Endothelial cell of umbilical vein (primary cell): ENCODE results near the gene CFL2. TPM values are rescaled to one million over a fixed set of nuclear protein-coding genes. Genes with fewer than 3 reads are reported as not detected.
"Not testable (repeated sequence)": the region's sequence is repeated elsewhere in the genome, so short reads cannot be mapped to it uniquely, and the experiment has no call there.

Experiments
- BruUV-seq: library from RNA; stranded (reverse); fragments of 400-500 nt; replicated peaks from 2 replicates; lab custom pipeline; 2021; lab: Mats Ljungman, UMichigan
- CTCF ChIA-PET: fragments of 300-600, 350-600 bp; sonication (Branson Sonifier 250); formaldehyde crosslinking; loops from one replicate; lab custom pipeline; 2021; ENCODE audit warnings: antibody characterized with exemption, inconsistent platforms; lab: Charles Lee
- POLR2A ChIA-PET: fragments of 300-600, 350-600 bp; sonication (Branson Sonifier 250); formaldehyde crosslinking; loops from one replicate; lab custom pipeline; 2021; ENCODE audit warnings: antibody characterized with exemption, inconsistent platforms; lab: Charles Lee
- DNase-seq: peaks from one replicate; pipeline ENCODE4 v3.0.0-alpha.2; 2011; ENCODE audit warnings: low read depth, low spot score
- FAIRE-seq: peaks from 2 replicates; lab custom pipeline; 2011; peaks lifted over from hg19 to GRCh38; lab: Jason Lieb, UNC
- H2AFZ ChIP-seq: 2 replicates; pipeline ENCODE4 v1.6.0; 2012; ENCODE audit warnings: low read depth, low read length, control low read depth, inconsistent platforms
- H3K27ac ChIP-seq: 2 replicates; pipeline ENCODE4 v1.5.1; 2011; ENCODE audit warnings: low read depth, mild to moderate bottlenecking, control low read depth, low read length, moderate library complexity; ENCODE audit not compliant: insufficient read depth
- H3K27me3 ChIP-seq, 2 experiments: 2 replicates each; pipeline versions ENCODE4 v1.6.0 to v1.6.1; 2011; ENCODE audit warnings: low read length in 2 of 2, mixed read lengths in 1 of 2; ENCODE audit not compliant: control insufficient read depth in 2 of 2, insufficient read depth in 2 of 2
- H3K36me3 ChIP-seq, 2 experiments: 2 replicates in 1 of 2; 3 replicates in 1 of 2; pipeline ENCODE4 v1.5.1; 2011; ENCODE audit warnings: low read length in 2 of 2, mild to moderate bottlenecking in 1 of 2, moderate library complexity in 1 of 2; ENCODE audit not compliant: control insufficient read depth in 2 of 2, insufficient read depth in 2 of 2; ENCODE audit errors: extremely low read depth in 1 of 2
- H3K4me1 ChIP-seq: 3 replicates; pipeline ENCODE4 v1.5.1; 2011; ENCODE audit warnings: mild to moderate bottlenecking, low read length; ENCODE audit not compliant: control insufficient read depth, insufficient read depth; ENCODE audit errors: extremely low read depth
- H3K4me2 ChIP-seq: 2 replicates; pipeline ENCODE4 v1.6.1; 2011; ENCODE audit warnings: low read length, control low read depth, mixed read lengths; ENCODE audit not compliant: insufficient read depth
- H3K4me3 ChIP-seq, 3 experiments: fragments of 200-600 bp in 1 of 3; sonication (generic), shearing (Covaris generic) in 1 of 3; replicated peaks in 1 of 3; 2 replicates each; pipeline ENCODE4 v1.5.1; 2011 to 2016; ENCODE audit warnings: control low read depth in 3 of 3, low read length in 3 of 3, mild to moderate bottlenecking in 2 of 3, inconsistent platforms in 1 of 3, low read depth in 1 of 3, moderate library complexity in 1 of 3; ENCODE audit not compliant: insufficient read depth in 1 of 3
- H3K79me2 ChIP-seq: 2 replicates; pipeline ENCODE4 v1.6.0; 2012; ENCODE audit warnings: low read length, inconsistent platforms; ENCODE audit not compliant: control insufficient read depth, insufficient read depth
- H3K9ac ChIP-seq: replicated peaks from 2 replicates; pipeline ENCODE3; 2011; ENCODE audit warnings: low read length, control low read depth; ENCODE audit not compliant: insufficient read depth; ENCODE audit errors: extremely low read depth
- H3K9me1 ChIP-seq: replicated peaks from 3 replicates; pipeline ENCODE4 v1.6.0; 2011; ENCODE audit warnings: mild to moderate bottlenecking, low read length; ENCODE audit not compliant: control insufficient read depth, insufficient read depth; ENCODE audit errors: extremely low read depth
- H3K9me3 ChIP-seq: replicated peaks from 2 replicates; pipeline ENCODE4 v1.5.1; 2012; ENCODE audit warnings: low read length, inconsistent platforms; ENCODE audit not compliant: control insufficient read depth, insufficient read depth
- H4K20me1 ChIP-seq: replicated peaks from 2 replicates; pipeline ENCODE3; 2011; ENCODE audit warnings: mild to moderate bottlenecking, low read length; ENCODE audit not compliant: control insufficient read depth, insufficient read depth; ENCODE audit errors: extremely low read depth
- EZH2 ChIP-seq: IDR thresholded peaks from 2 replicates; pipeline ENCODE4 v1.6.1; 2012; ENCODE audit warnings: borderline replicate concordance, low read depth, mild to moderate bottlenecking, moderate library complexity, low read length, inconsistent platforms; ENCODE audit not compliant: severe bottlenecking
- FOS ChIP-seq: IDR thresholded peaks from 2 replicates; pipeline ENCODE4 v1.6.1; 2011; ENCODE audit warnings: mild to moderate bottlenecking, low read length, moderate library complexity, borderline replicate concordance; ENCODE audit not compliant: insufficient read depth
- GATA2 ChIP-seq: IDR thresholded peaks from 2 replicates; pipeline ENCODE4 v1.7.0; 2011; ENCODE audit warnings: low read depth, mild to moderate bottlenecking, moderate library complexity, mixed read lengths, low read length; ENCODE audit not compliant: insufficient read length, insufficient read depth
- JUN ChIP-seq: IDR thresholded peaks from 2 replicates; pipeline ENCODE4 v1.6.1; 2011; ENCODE audit warnings: borderline replicate concordance, low read depth; ENCODE audit not compliant: insufficient read length, insufficient read depth
- MYC ChIP-seq: IDR thresholded peaks from one replicate; pipeline ENCODE4 v1.6.1; 2011; ENCODE audit warnings: mild to moderate bottlenecking, low read depth, low read length
- POLR2A ChIP-seq: IDR thresholded peaks from 2 replicates; pipeline ENCODE4 v1.6.1; 2012; ENCODE audit warnings: low read depth, mild to moderate bottlenecking, control low read depth, low read length
- POLR2AphosphoS5 ChIP-seq: IDR thresholded peaks from 2 replicates; pipeline ENCODE4 v1.6.1; 2012; ENCODE audit warnings: low read depth, mild to moderate bottlenecking, control low read depth, low read length, moderate library complexity; ENCODE audit not compliant: insufficient read depth
- dilution Hi-C: fragments of 300-500 bp; cut with MboI; formaldehyde crosslinking; loops from one replicate; pipeline ENCODE4 v1.15.0; 2019; ENCODE audit warnings: low sequenced_read_pairs; ENCODE audit not compliant: extremely low pct_ligation_motif_present
- intact Hi-C: fragments of 100-400 bp; cut with micrococcal nuclease; formaldehyde crosslinking; loops from one replicate; pipeline ENCODE4 v1.10.0; 2022
- polyA plus RNA-seq, 4 experiments: library from polyadenylated mRNA; depleted of rRNA in 3 of 4; stranded (reverse) in 3 of 4; unstranded in 1 of 4; fragments of >200 nt; gene quantifications; 2 replicates each; pipeline versions ENCODE4 v1.2.1 to v1.2.3, GENCODE V29; 2011 to 2012; ENCODE audit warnings: missing spikeins in 1 of 4
- total RNA-seq: library from RNA; stranded (reverse); gene quantifications from 2 replicates; pipeline ENCODE4 v1.2.3, GENCODE V29; 2021
- TF ChIP-seq, protein P1 (sequence below): IDR thresholded peaks from 2 replicates; pipeline ENCODE4 v1.6.1; 2011; ENCODE audit not compliant: insufficient read depth, insufficient read length

The CFL2 gene
- total and polyA plus RNA-seq, 2 donors (not counting 3 experiments of a cell fraction or from before 2014, with no cell fraction given) = 42.8 to 98.1 TPM

- intact Hi-C loops = no loop called here
- H3K27ac ChIP-seq = no peak overlapping the region
- no peak overlapping the region for H2AFZ ChIP-seq
- no peaks in the 10 kb centered on the region for H3K79me2 ChIP-seq
- DNase-seq (no peak), FAIRE-seq (no peak)
- no peaks in the 10 kb centered on the region for H4K20me1 ChIP-seq
- H3K27me3 ChIP-seq = no peaks in the 10 kb centered on the region
- no TSS peak for BruUV-seq
- no peaks in the 10 kb centered on the region for H3K9me1 ChIP-seq
- H3K9me3 ChIP-seq = no peaks in the 10 kb centered on the region
- dilution Hi-C loops = no loop called here
- no peak overlapping the region for H3K9ac ChIP-seq
- no peaks in the 10 kb centered on the region for H3K4me1 ChIP-seq
- ChIA-PET CTCF (interaction anchor here (1.2 kb wide), 1 partner anchor 8 kb away, joined by 3 read pairs; no protein-coding TSS in a partner anchor), POLR2A (no interaction called here)
- no peaks in the 10 kb centered on the region for H3K36me3 ChIP-seq
- H3K4me3 ChIP-seq = no peak overlapping the region
- TF ChIP-seq FOS (no peak), POLR2AphosphoS5 (no peak), MYC (no peak), JUN (no peak), GATA2 (no peak), POLR2A (no peak), EZH2 (no peak)
- TF ChIP-seq, protein P1, sequence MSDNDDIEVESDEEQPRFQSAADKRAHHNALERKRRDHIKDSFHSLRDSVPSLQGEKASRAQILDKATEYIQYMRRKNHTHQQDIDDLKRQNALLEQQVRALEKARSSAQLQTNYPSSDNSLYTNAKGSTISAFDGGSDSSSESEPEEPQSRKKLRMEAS = no peak
- no peak overlapping the region for H3K4me2 ChIP-seq
These were observed 27.4 kb upstream of the CFL2 start for GRCh38 chr14:34741840-34742239.

GRCh38 chr14:34740139-34740538, 25.7 kb upstream of the CFL2 start:
- H3K79me2 ChIP-seq, H3K9ac ChIP-seq, dilution Hi-C loops, BruUV-seq, H3K27me3 ChIP-seq, H3K4me2 ChIP-seq, H3K4me3 ChIP-seq, H3K4me1 ChIP-seq, H3K9me1 ChIP-seq, DNase-seq, H2AFZ ChIP-seq, H3K27ac ChIP-seq, H4K20me1 ChIP-seq, H3K9me3 ChIP-seq, FAIRE-seq, POLR2A ChIA-PET, H3K36me3 ChIP-seq, intact Hi-C loops: not testable (repeated sequence)
- CTCF ChIA-PET = interaction anchor here (3.1 kb wide), 1 partner anchor 17 kb away, joined by 11 read pairs; no protein-coding TSS in a partner anchor

DNA sequence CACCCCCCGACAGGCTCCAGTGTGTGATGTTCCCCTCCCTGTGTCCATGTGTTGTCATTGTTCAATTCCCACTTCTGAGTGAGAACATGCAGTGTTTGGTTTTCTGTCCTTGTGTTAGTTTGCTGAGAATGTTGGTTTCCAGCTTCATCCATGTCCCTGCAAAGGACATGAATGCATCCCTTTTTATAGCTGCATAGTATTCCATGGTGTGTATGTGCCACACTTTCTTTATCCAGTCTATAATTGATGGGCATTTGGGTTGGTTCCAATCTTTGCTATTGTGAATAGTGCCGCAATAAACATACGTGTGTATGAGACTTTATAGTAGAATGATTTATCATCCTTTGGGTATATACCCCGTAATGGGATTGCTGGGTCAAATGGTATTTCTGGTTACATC, 22.7 kb upstream of the CFL2 start:
- H3K36me3 ChIP-seq, H3K4me1 ChIP-seq, H3K4me2 ChIP-seq, BruUV-seq, H2AFZ ChIP-seq, dilution Hi-C loops, H3K4me3 ChIP-seq, POLR2A ChIA-PET, FAIRE-seq, CTCF ChIA-PET, DNase-seq, intact Hi-C loops, H3K79me2 ChIP-seq, H3K9ac ChIP-seq, H3K9me1 ChIP-seq, H3K27me3 ChIP-seq, H3K27ac ChIP-seq, H4K20me1 ChIP-seq, H3K9me3 ChIP-seq: not testable (repeated sequence)
